H1 (cell line): Measurements from ENCODE around the gene DLG4. TPM values are rescaled to one million over a fixed set of nuclear protein-coding genes. Genes with fewer than 3 reads are reported as not detected.

Experiments used
- ATF3 ChIP-seq: IDR thresholded peaks from 2 replicates; pipeline ENCODE4 v1.6.1; 2011; ENCODE audit warnings: low read depth, mild to moderate bottlenecking, low read length; ENCODE audit not compliant: insufficient read depth
- BCL11A ChIP-seq, 2 experiments: IDR thresholded peaks; one replicate each; pipeline ENCODE4 v1.6.1; 2011; ENCODE audit warnings: low read depth in 2 of 2, low read length in 2 of 2, mild to moderate bottlenecking in 2 of 2
- CHD1 ChIP-seq: IDR thresholded peaks from 2 replicates; pipeline ENCODE4 v1.6.1; 2012; ENCODE audit warnings: low read depth, low read length, improper control_type of control experiment
- CREB1 ChIP-seq: IDR thresholded peaks from 2 replicates; pipeline ENCODE4 v1.6.1; 2012; ENCODE audit warnings: inconsistent platforms
- CTCF ChIP-seq, 3 experiments: IDR thresholded peaks; 1 replicate in 2 of 3; 2 replicates in 1 of 3; pipeline versions ENCODE4 v1.5.1 to v1.6.1; 2011; ENCODE audit warnings: low read length in 3 of 3, mild to moderate bottlenecking in 3 of 3, inconsistent platforms in 2 of 3, low read depth in 1 of 3, moderate library complexity in 1 of 3; ENCODE audit not compliant: insufficient read depth in 1 of 3; ENCODE audit errors: control extremely low read depth in 1 of 3
- EGR1 ChIP-seq: IDR thresholded peaks from 2 replicates; pipeline ENCODE4 v1.6.1; 2011; ENCODE audit warnings: low read depth, low read length, borderline replicate concordance
- EP300 ChIP-seq, 2 experiments: IDR thresholded peaks; 1 replicate in 1 of 2; 2 replicates in 1 of 2; pipeline ENCODE4 v1.6.1; 2011 to 2012; ENCODE audit warnings: low read depth in 2 of 2, low read length in 2 of 2, mild to moderate bottlenecking in 2 of 2, borderline replicate concordance in 1 of 2, inconsistent platforms in 1 of 2, moderate library complexity in 1 of 2
- GTF2F1 ChIP-seq: IDR thresholded peaks from 2 replicates; pipeline ENCODE4 v1.6.1; 2012; ENCODE audit warnings: low read depth, low read length, improper control_type of control experiment, borderline replicate concordance
- JUND ChIP-seq: IDR thresholded peaks from 2 replicates; pipeline ENCODE4 v1.6.1; 2011; ENCODE audit warnings: mild to moderate bottlenecking, improper control_type of control experiment, low read length
- KDM4A ChIP-seq: IDR thresholded peaks from one replicate; pipeline ENCODE4 v1.7.1; 2012; ENCODE audit warnings: low read depth, mild to moderate bottlenecking, moderate library complexity, low read length, inconsistent platforms; ENCODE audit not compliant: severe bottlenecking
- NRF1 ChIP-seq: IDR thresholded peaks from 2 replicates; pipeline ENCODE4 v1.6.1; 2011; ENCODE audit warnings: mild to moderate bottlenecking, low read depth, low read length, improper control_type of control experiment
- PHF8 ChIP-seq: fragments of 200-600 bp; sonication (generic); conservative IDR thresholded peaks from 2 replicates; pipeline ENCODE4 v1.7.1; 2012; ENCODE audit warnings: low read depth, mild to moderate bottlenecking, inconsistent platforms, low read length, moderate library complexity
- POLR2A ChIP-seq, 2 experiments: IDR thresholded peaks; 1 replicate in 1 of 2; 2 replicates in 1 of 2; pipeline ENCODE4 v1.6.1; 2011; ENCODE audit warnings: low read depth in 2 of 2, low read length in 2 of 2, mild to moderate bottlenecking in 2 of 2; ENCODE audit errors: control extremely low read depth in 1 of 2
- POLR2AphosphoS5 ChIP-seq: IDR thresholded peaks from 2 replicates; pipeline ENCODE4 v1.6.1; 2011; ENCODE audit warnings: low read depth, low read length
- RFX5 ChIP-seq: IDR thresholded peaks from 2 replicates; pipeline ENCODE4 v1.6.1; 2011; ENCODE audit warnings: low read depth, low read length, improper control_type of control experiment, borderline replicate concordance
- SIN3A ChIP-seq, 2 experiments: IDR thresholded peaks in 1 of 2; conservative IDR thresholded peaks in 1 of 2; 2 replicates each; pipeline ENCODE4 v1.6.1; 2011 to 2012; ENCODE audit warnings: low read length in 2 of 2, improper control_type of control experiment in 1 of 2, low read depth in 1 of 2, mild to moderate bottlenecking in 1 of 2
- SP1 ChIP-seq: IDR thresholded peaks from 2 replicates; pipeline ENCODE4 v1.6.1; 2011; ENCODE audit warnings: low read depth, low read length
- TAF7 ChIP-seq: optimal IDR thresholded peaks from 2 replicates; pipeline ENCODE3; 2011; ENCODE audit warnings: low read depth, mild to moderate bottlenecking, inconsistent platforms, low read length, moderate library complexity, borderline replicate concordance
- TCF12 ChIP-seq: IDR thresholded peaks from 2 replicates; pipeline ENCODE4 v1.6.1; 2011; ENCODE audit warnings: low read depth, mild to moderate bottlenecking, low read length
- YY1 ChIP-seq: IDR thresholded peaks from 2 replicates; pipeline ENCODE4 v1.6.1; 2011; ENCODE audit warnings: low read depth, mild to moderate bottlenecking, low read length
- polyA plus RNA-seq, 7 experiments: library from polyadenylated mRNA; depleted of rRNA in 3 of 7; stranded (reverse) in 5 of 7; unstranded in 2 of 7; fragments of >200 nt in 5 of 7; fragments of 200-250 nt in 2 of 7; gene quantifications; 1 replicate in 5 of 7; 2 replicates in 1 of 7; 4 replicates in 1 of 7; pipeline versions ENCODE4 v1.2.1 to v1.2.3, GENCODE V29; 2011 to 2013; ENCODE audit warnings: missing spikeins in 2 of 7, mixed read lengths in 2 of 7
- total RNA-seq: library from RNA; stranded (reverse); fragmentation: NEBNext Ultra II Directional; extraction: Animal tissue kit (Norgen Biotek cat#: 25700); gene quantifications from 2 replicates; pipeline ENCODE4 v1.2.1, GENCODE V29; 2021

DLG4 gene
- total and polyA plus RNA-seq, 2 of the 8 experiments (the other 6 are each of a cell fraction or from before 2014, with no cell fraction given): 18.9 to 45.9 TPM

- TF ChIP-seq CHD1 (peak; percentile 60; the same call in 1 of the 2 replicates), PHF8 (peak; percentile 77), EP300 (IDR thresholded peaks at IDR 0.05; ENCODE audit: borderline replicate concordance in 1 of 2, low read depth in 2 of 2, low read length in 2 of 2) (0 out of 3 replicates have a peak, but pooled peaks of 1 of the 2 experiments have one; percentile 42), POLR2A (IDR thresholded peaks at IDR 0.05; ENCODE audit: control extremely low read depth in 1 of 2, low read depth in 2 of 2, low read length in 2 of 2) (peak; percentile 98 to 99), NRF1 (peak; percentile 30; the same call in 1 of the 2 replicates), YY1 (0 out of 2 replicates have a peak, but pooled peaks have one; percentile 9), GTF2F1 (peak; percentile 93), SP1 (peak; percentile 88), KDM4A (peak; percentile 10), EGR1 (peak; percentile 17; the same call in 1 of the 2 replicates), POLR2AphosphoS5 (peak; percentile 98), SIN3A (conservative IDR thresholded peaks at IDR 0.05 in 1 of 2, IDR thresholded peaks at IDR 0.05 in 1 of 2; ENCODE audit: low read depth in 1 of 2, low read length in 2 of 2) (peak; percentile 37 to 87; a peak in 3 of 4 replicates), CTCF (IDR thresholded peaks at IDR 0.05; ENCODE audit: control extremely low read depth in 1 of 3, insufficient read depth in 1 of 3, low read depth in 1 of 3, low read length in 3 of 3) (peak in 2 of 3 experiments; percentile 17 to 37; a peak in 2 of 4 replicates), CREB1 (peak; percentile 89), ATF3 (no peak), TAF7 (peak; percentile 98), RFX5 (no peak), JUND (peak; percentile 47; the same call in 1 of the 2 replicates), TCF12 (peak; percentile 86; the same call in 1 of the 2 replicates), BCL11A (IDR thresholded peaks at IDR 0.05; ENCODE audit: low read depth in 2 of 2, low read length in 2 of 2) (no peak)
Observed at GRCh38 chr17:7262192-7262934, 42.7 kb upstream of the DLG4 start, which contains the start of gene CLDN7 (continued).
